Effector CD8-positive, alpha-beta T cell (primary cell): ENCODE data around the gene TAF8.

Experiments
- DNase-seq: peaks from one replicate; lab custom pipeline; 2025; lab: John Stamatoyannopoulos, UW

TAF8 gene

DNA sequence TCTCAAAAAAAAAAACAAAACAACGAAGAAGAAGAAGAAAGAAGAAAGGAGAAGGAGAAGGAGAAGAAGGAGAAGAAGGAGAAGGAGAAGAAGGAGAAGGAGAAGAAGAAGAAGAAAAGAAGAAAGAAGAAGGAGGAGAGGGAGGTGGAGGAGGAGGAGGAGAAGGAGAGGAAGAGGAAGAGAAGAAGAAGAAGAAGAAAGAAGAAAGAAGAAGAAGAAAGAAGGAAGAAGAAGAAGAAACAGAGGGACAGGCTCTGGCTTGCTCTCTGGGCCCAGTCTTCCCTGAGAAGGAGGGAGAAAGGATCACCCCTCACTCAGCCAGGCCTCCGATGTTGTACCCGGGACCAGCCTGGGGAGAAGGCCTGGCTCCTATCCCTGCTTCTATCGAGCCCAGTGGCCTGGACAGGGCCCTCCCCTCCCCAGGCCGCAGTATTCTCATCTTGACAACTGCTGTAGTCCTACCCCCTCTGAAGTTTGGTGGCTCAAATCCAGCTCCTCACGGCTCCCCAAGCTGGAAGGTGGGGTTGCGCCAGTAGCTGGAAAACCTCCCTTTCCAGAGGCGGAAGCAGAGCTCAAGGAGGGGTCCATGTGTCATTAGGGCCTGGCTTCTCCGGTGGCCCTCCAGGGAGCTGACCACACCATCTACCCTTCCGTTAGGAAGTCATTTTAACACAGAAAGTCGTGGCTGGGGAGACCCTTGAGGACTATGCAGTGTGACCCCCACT, 73.2 kb downstream of the TAF8 start:
- DNase-seq: no peak

DNA sequence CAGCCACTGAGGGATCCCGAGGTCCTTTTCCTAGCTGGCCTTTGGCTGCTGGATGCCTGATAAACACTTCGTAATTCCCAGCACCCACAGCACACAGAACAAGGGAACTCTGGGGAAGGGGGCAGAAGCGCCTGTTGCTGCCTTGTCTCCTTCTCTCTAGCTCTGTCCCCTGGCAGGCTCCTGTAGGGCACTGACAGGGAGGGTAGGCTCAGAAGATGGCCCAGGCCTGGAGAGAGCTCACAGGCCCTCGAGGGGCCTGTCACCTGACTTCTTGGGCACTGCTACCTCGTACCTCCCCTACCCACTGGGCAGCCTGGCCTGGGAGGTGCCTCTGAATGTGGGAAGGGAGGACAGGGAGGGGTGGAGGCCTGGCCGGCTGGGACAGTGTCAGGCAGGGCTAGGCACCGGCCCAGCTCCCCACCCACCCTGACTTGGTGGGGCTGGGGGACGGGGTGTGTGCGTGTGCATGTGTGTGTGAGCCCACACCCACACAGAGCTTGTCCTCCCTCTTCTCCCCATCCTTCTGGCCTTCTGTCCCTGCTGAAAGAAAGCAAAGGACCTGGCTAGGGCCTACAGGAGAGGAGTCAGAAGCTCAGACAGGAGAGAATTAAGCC, 74.0 kb downstream of the TAF8 start:
- no peak for DNase-seq

DNA sequence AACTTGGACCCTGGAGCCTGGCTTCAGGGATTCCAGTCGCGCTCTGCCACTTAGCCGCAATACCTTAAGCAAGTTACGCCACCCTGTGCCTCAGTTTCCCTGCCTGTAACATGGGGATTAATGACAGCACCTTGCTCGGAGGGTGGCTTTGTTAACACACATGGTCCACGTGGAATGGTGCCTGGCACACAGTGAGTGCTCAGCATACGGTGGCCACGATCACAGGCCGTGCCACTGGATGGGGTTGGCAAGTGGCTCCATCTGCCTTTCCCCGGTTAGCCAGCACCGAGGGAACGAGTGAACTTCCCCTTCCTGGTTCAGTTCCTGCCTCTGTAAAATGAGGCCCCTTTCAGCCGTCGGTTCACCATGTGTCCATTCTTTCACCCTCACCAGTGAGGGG, 74.9 kb downstream of the TAF8 start:
- no peak for DNase-seq

DNA sequence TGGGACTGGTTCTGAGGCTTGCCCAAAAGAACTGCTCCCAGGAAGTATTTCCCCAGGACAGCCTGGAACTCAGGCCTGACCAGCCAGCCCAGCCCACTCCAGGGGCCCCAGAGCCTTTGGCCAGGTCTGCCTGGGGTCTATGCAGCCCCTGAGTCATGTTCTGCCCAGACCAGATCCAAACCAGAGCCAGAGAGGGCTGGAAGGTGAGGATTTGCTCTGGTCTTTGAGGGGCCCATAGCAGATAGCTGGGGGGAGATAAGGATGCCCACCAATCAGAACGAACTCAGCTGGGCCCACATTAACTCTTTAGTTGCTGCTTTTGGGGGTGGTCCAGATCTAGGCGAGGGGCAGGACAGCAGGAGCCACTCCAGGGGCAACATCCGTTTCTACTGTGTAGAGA, 75.3 kb downstream of the TAF8 start:
- DNase-seq: no peak

DNA sequence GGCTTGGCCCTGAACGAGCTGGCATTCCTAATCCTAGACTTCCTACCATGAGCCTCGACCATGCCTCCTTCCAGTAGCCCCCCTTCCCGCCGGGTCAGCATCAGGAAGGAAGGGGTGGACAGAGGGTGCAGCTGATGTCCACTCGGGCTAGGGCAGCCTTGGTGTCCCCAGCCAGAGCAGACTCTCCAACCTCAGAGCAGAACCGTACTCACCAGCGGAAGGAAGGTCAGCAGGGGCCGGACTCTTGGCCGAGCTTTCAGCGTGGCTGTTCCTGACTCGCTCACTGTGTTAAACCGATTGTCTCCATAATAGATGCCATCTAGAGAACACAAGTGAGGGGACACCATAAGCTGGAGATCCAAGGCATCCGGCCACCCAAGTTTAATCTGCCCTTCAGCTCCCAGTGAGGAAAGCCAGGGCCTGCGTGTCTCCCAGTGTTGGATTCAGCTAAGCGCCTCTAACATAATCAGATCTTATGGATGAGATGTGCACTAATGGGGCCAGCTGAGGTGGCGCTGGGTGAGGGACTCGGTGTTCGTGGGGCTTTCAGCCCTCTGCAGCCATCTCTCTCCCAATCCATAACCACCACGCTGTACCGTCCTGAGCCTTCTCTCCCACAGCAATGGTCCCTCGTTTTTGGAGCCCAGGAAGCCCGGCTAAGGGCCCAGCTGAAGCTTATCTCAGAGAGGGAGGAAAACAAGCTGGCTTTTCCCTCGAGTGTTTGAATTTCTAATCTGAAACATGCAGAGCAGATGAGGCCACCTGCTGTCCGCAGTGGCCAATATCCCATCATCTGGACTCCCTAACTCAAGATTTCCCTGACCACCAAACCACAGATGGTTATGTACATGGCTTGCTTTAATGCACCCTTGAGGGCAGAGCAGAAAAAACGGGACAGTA, 78.4 kb downstream of the TAF8 start:
- DNase-seq: no peak

DNA sequence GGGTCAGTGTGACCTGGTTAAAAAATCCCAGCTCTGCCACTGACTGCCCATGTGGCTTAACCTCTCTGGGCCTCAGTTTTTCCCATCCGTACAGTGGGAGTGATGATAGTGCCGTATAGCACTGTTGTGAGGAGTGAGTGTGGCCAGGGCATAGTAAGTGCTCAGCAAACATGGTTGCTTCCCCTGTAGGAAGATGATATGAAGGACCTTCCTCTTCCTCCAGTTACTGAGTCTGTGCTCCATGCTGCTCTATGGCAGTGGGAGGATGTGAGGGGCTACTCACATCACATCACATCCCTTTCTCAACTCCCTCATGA, 79.0 kb downstream of the TAF8 start:
- DNase-seq: no peak

DNA sequence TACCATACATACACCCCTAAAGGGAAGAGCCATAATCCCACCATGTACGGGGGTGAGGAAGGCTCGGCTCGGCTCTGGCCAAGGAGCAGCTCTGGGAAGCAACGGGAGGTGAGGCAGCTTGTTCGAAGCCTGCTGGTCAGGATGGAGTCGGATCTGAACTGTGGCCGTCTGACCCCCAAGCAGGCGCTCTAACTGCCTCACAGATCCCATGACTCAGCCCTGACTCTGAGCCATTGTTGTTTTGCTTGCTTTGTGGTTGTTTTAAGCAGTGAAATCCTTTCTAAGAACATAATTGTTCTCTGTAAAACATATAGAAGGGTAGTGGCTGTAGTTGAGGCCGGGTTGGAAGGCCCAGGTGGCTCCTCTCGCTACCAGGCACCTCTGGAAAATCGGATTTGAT, 81.2 kb downstream of the TAF8 start:
- DNase-seq: no peak

DNA sequence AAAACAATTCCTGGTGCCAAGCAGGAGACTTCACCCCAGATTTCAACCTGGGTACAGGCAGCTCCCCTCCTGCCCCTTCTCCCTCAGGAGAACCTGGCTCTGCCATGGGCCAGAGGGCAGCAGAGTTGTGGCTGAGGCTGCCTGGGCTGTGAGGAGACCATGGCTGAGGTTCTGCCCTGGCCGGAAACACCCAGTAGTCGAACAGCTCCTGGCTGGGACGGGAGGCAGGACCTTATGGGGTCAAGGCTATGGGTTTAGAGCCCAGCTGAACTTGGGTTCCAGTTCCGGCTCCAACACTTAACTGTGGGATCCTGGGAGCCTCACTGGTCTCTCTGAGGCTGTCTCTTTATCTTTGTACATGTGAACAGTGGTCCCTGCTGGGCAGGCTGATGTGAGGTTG, 83.6 kb downstream of the TAF8 start:
- DNase-seq: no peak

DNA sequence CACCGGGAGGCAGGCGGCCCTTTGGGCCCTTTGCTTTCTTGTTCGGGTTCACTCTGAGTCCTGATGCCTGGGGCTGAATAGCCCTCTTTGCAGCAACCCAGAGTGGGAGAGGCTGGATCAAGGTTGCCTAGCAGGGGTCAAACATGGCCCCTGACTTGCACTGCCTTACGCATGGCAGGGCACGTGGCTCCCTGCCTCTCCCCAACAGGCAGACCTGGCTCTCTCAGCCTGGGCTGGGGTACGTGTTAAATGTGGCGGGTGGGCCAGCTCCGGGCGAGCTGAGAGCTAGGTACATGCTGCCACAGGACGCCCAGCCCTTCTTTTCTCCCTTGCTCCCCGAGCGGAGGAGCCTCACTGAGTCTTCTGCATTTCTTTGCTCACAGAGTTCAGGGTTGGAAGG, 84.8 kb downstream of the TAF8 start:
- no peak for DNase-seq

DNA sequence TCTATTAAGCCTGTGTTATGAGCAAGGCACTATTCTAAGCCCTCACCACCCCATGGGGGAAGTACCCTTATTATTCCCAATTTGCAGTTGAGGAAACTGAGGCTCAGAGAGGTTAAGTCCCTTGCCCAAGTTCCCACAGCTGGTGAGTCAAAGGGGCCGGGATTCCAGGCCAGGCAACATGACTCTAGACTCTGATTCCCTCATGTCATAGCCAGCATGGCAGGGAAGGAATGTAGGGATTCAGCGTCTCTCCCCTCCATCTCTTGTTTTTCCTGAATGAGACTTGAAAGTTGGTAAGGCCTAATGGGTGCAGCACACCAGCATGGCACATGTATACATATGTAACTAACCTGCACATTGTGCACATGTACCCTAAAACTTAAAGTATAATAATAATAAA, 85.4 kb downstream of the TAF8 start:
- DNase-seq: no peak

DNA sequence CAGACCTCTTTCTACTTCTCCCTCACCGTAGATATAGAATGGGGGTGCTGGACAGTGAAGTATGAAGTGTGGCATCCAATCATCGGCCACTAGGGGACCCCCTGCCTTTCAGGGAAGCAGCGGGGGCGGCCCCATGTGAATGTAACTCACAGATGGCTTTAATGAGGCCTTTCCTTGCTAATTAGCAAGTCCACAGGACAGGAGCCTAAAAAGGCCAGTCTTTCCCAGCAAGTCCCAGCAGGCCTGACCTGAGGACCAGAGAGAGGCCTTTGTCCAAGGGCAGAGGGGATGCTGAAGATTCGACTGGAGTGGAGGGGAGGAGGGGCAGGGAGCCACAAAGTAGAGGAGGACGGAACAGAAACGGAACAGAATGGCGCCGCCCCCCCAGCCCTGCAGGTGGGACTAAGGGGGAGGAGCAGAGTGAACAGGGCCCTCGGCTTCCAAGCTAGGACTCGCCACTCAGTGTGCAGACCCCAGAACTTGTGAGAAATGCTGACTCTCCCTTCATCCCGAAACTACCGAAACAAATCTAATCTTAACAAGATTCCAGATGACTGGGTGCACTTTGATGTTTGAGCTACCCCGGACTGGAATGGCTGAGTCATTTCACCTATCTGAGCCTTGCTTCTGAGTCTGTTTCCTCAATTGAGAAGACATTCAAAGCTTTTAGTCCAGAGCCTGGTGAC, 86.3 kb downstream of the TAF8 start:
- no peak for DNase-seq
